ENCODE measurements around the gene GRID2. TPM values are rescaled to one million over a fixed set of nuclear protein-coding genes. Genes with fewer than 3 reads are reported as not detected.

GRID2 gene
- total and polyA plus RNA-seq, 10 of the 15 experiments (the other 5 are each of a cell fraction or from before 2014, with no cell fraction given): not detected

DNA sequence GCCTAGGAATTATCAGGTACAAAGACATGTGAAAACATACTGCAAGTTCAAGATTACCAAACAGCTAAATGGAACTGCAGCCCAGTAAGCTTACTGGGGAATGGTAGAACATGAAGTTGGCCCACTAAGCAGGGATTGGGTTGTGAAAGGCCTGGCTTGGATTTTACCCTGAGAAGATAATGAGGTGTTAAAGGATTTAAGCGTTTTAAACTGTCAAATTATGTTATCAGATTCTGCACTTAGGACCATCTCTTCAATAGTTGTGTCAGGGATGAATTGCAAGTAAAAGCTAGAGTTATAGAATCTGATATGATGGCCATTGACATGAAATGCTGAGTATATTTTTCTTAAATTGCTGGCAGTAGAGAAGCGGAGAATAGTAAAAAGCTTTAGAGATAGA lies 225.7 kb downstream of the GRID2 start:
- DNase-seq (ENCODE audit: low read depth, low spot score) (no peak), FAIRE-seq (no peak), ATAC-seq (no peak)
- no peak overlapping the region for H3K27ac ChIP-seq (ENCODE audit: control insufficient read depth, insufficient read depth)
- in situ Hi-C loops (cut with MboI): no loop called here
- H3K27me3 ChIP-seq (replicated peaks in 1 of 2; ENCODE audit: control insufficient read depth in 2 of 2, insufficient read depth in 2 of 2, low read length in 1 of 2): no peaks in the 10 kb centered on the region
- H3K79me2 ChIP-seq (ENCODE audit: control insufficient read depth, insufficient read depth, low read length): no peaks in the 10 kb centered on the region
- ChIA-PET RAD21 (ENCODE audit: unreplicated experiment) (no interaction called here), SMC1A (ENCODE audit: uncharacterized antibody, unreplicated experiment) (no interaction called here), CTCF (no interaction called here), POLR2A (no interaction called here)
- no peaks in the 10 kb centered on the region for H3K4me1 ChIP-seq (ENCODE audit: control insufficient read depth, insufficient read depth, low read length)
- intact Hi-C loops (cut with micrococcal nuclease; ENCODE audit: unreplicated experiment): no loop called here
- no peak overlapping the region for H2AFZ ChIP-seq (ENCODE audit: control insufficient read depth, low read depth, low read length)
- WGBS (ENCODE audit: insufficient coverage, insufficient replicate concordance, low lambda C conversion rate, missing lambda C conversion rate): 16% methylated on average over 2 of the region's 2 CpGs
- no peak overlapping the region for H3K9ac ChIP-seq (ENCODE audit: control insufficient read depth, insufficient read depth, low read length)
- H3K4me3 ChIP-seq: no peak overlapping the region
- H3K9me3 ChIP-seq (replicated peaks; ENCODE audit: control insufficient read depth, insufficient read depth, low read length): no peaks in the 10 kb centered on the region
- no peak overlapping the region for H3K4me2 ChIP-seq (ENCODE audit: control insufficient read depth, insufficient read depth)
- no TSS peak for BruUV-seq (replicated peaks)
- TF ChIP-seq NFXL1 (IDR thresholded peaks at IDR 0.05; ENCODE audit: borderline replicate concordance): no peak
- no peak for TF ChIP-seq YBX1 (IDR thresholded peaks at IDR 0.05)
- TF ChIP-seq PAX5 (IDR thresholded peaks at IDR 0.05; ENCODE audit: borderline replicate concordance, low read depth, low read length): no peak
- no peak for TF ChIP-seq KAT2A (conservative IDR thresholded peaks at IDR 0.05; ENCODE audit: control insufficient read depth, low read depth, low read length)
- TF ChIP-seq ZSCAN29 (IDR thresholded peaks at IDR 0.05): no peak
- TF ChIP-seq, protein P1, sequence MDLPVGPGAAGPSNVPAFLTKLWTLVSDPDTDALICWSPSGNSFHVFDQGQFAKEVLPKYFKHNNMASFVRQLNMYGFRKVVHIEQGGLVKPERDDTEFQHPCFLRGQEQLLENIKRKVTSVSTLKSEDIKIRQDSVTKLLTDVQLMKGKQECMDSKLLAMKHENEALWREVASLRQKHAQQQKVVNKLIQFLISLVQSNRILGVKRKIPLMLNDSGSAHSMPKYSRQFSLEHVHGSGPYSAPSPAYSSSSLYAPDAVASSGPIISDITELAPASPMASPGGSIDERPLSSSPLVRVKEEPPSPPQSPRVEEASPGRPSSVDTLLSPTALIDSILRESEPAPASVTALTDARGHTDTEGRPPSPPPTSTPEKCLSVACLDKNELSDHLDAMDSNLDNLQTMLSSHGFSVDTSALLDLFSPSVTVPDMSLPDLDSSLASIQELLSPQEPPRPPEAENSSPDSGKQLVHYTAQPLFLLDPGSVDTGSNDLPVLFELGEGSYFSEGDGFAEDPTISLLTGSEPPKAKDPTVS (IDR thresholded peaks at IDR 0.05; ENCODE audit: low read depth, low read length): no peak
- no peak for TF ChIP-seq ETV6 (conservative IDR thresholded peaks at IDR 0.05 in 1 of 2, IDR thresholded peaks at IDR 0.05 in 1 of 2; ENCODE audit: borderline replicate concordance in 1 of 2, low read depth in 1 of 2)
- TF ChIP-seq SREBF1 (IDR thresholded peaks at IDR 0.05; ENCODE audit: low read length): no peak
- no peak for TF ChIP-seq POLR2A (IDR thresholded peaks at IDR 0.05; ENCODE audit: low read depth, low read length)
- no peaks in the 10 kb centered on the region for H4K20me1 ChIP-seq (ENCODE audit: control insufficient read depth, insufficient read depth)
- no peaks in the 10 kb centered on the region for H3K36me3 ChIP-seq (ENCODE audit: control insufficient read depth in 2 of 2, insufficient read depth in 2 of 2, low read length in 1 of 2)

Measured in GM12878 (cell line).